ENCODE measurements around the gene FMO4.

- TF ChIP-seq CTCF (conservative IDR thresholded peaks at IDR 0.05; ENCODE audit: low read depth, low read length) (no peak), EZH2 (IDR thresholded peaks at IDR 0.05; ENCODE audit: low read length, unreplicated experiment) (no peak), EZH2phosphoT487 (IDR thresholded peaks at IDR 0.05; ENCODE audit: borderline replicate concordance, low read length) (no peak)
Measured at GRCh38 chr1:171352554-171352953, 38.6 kb downstream of the FMO4 start.
